ENCODE measurements around the gene MXRA8.
"Not testable (repeated sequence)": the region's sequence is repeated elsewhere in the genome, so short reads cannot be mapped to it uniquely, and the experiment has no call there.

The MXRA8 gene

GRCh38 chr1:1406101-1406820 is 47.9 kb upstream of the MXRA8 start:
- no peak overlapping the region for H2BK120ac ChIP-seq (ENCODE audit: low read depth, low read length)
- H3K79me1 ChIP-seq (replicated peaks; ENCODE audit: low read length, poor library complexity, severe bottlenecking) = peaks cover 13% of the 10 kb centered on the region
- H3K4me2 ChIP-seq (ENCODE audit: low read length, poor library complexity, severe bottlenecking) = peak overlapping the region; percentile 93
- no peak overlapping the region for H2BK12ac ChIP-seq (ENCODE audit: low read length in 2 of 2)
- peak overlapping the region; percentile 72 to 98 for H3K4ac ChIP-seq (ENCODE audit: low read depth in 1 of 2, low read length in 2 of 2)
- no peaks in the 10 kb centered on the region for H3K9me3 ChIP-seq (ENCODE audit: control insufficient read depth, low read length)
- peaks cover 39 to 47% of the 10 kb centered on the region in 2 experiments for H3K36me3 ChIP-seq (ENCODE audit: control insufficient read depth in 1 of 2, insufficient read depth in 2 of 2, low read depth in 1 of 2, low read length in 2 of 2)
- H3K4me1 ChIP-seq (ENCODE audit: control insufficient read depth, insufficient read depth, low read depth, low read length) = peaks cover 23% of the 10 kb centered on the region
- no peak overlapping the region for H2BK15ac ChIP-seq (ENCODE audit: low read depth, poor library complexity, severe bottlenecking)
- H4K91ac ChIP-seq (ENCODE audit: low read length) = peak overlapping the region; percentile 80
- no peak overlapping the region for H3K27ac ChIP-seq (ENCODE audit: low read length, poor library complexity, severe bottlenecking)
- 54% methylated on average over 43 of the region's 43 CpGs for WGBS
- no peak overlapping the region for H2BK5ac ChIP-seq (ENCODE audit: low read depth, low read length, poor library complexity, severe bottlenecking)
- H3K4me3 ChIP-seq (ENCODE audit: insufficient read depth in 1 of 2, low read depth in 1 of 2, low read length in 2 of 2) = peak overlapping the region; percentile 91 to 95
- peak overlapping the region; percentile 100 for H4K8ac ChIP-seq (ENCODE audit: low read length)
- H3K18ac ChIP-seq (ENCODE audit: low read depth in 1 of 2, low read length in 2 of 2) = peak overlapping the region in 1 of 2 experiments; percentile 98
- peak overlapping the region; percentile 66 for H2AFZ ChIP-seq (ENCODE audit: low read depth, low read length)
- H3K9ac ChIP-seq (ENCODE audit: low read length) = peak overlapping the region; percentile 94
- no peak overlapping the region for H2AK5ac ChIP-seq (ENCODE audit: low read length, severe bottlenecking)
- DNase-seq = no peak
- H3K14ac ChIP-seq (ENCODE audit: low read length in 2 of 2) = no peak overlapping the region
- no peak overlapping the region for H3K23ac ChIP-seq (ENCODE audit: low read length in 2 of 2)
- H3K27me3 ChIP-seq (ENCODE audit: control insufficient read depth in 1 of 2, insufficient read depth in 1 of 2, low read length in 2 of 2) = no peaks in the 10 kb centered on the region

- no peak overlapping the region for H2AFZ ChIP-seq (ENCODE audit: low read depth, low read length)
- H2BK120ac ChIP-seq (ENCODE audit: low read depth, low read length) = no peak overlapping the region
- no peak overlapping the region for H3K4me2 ChIP-seq (ENCODE audit: low read length, poor library complexity, severe bottlenecking)
- H3K79me1 ChIP-seq (replicated peaks; ENCODE audit: low read length, poor library complexity, severe bottlenecking) = peaks cover 6% of the 10 kb centered on the region
- H2BK12ac ChIP-seq (ENCODE audit: low read length in 2 of 2) = no peak overlapping the region
- H2BK5ac ChIP-seq (ENCODE audit: low read depth, low read length, poor library complexity, severe bottlenecking) = no peak overlapping the region
- H4K8ac ChIP-seq (ENCODE audit: low read length) = no peak overlapping the region
- H3K36me3 ChIP-seq (ENCODE audit: control insufficient read depth in 1 of 2, insufficient read depth in 2 of 2, low read depth in 1 of 2, low read length in 2 of 2) = peaks cover 49 to 54% of the 10 kb centered on the region in 2 experiments
- peaks cover 36% of the 10 kb centered on the region for H3K4me1 ChIP-seq (ENCODE audit: control insufficient read depth, insufficient read depth, low read depth, low read length)
- H3K9me3 ChIP-seq (ENCODE audit: control insufficient read depth, low read length) = no peaks in the 10 kb centered on the region
- H3K23ac ChIP-seq (ENCODE audit: low read length in 2 of 2) = no peak overlapping the region
- H3K27me3 ChIP-seq (ENCODE audit: control insufficient read depth in 1 of 2, insufficient read depth in 1 of 2, low read length in 2 of 2) = no peaks in the 10 kb centered on the region
- no peak for DNase-seq
- no peak overlapping the region for H3K9ac ChIP-seq (ENCODE audit: low read length)
- H3K4me3 ChIP-seq (ENCODE audit: insufficient read depth in 1 of 2, low read depth in 1 of 2, low read length in 2 of 2) = no peak overlapping the region
- H2AK5ac ChIP-seq (ENCODE audit: low read length, severe bottlenecking) = no peak overlapping the region
- no peak overlapping the region for H3K14ac ChIP-seq (ENCODE audit: low read length in 2 of 2)
- 93% methylated on average over 7 of the region's 7 CpGs for WGBS
- H3K4ac ChIP-seq (ENCODE audit: low read depth in 1 of 2, low read length in 2 of 2) = no peak overlapping the region
- H3K18ac ChIP-seq (ENCODE audit: low read depth in 1 of 2, low read length in 2 of 2) = no peak overlapping the region
- H2BK15ac ChIP-seq (ENCODE audit: low read depth, poor library complexity, severe bottlenecking) = no peak overlapping the region
- no peak overlapping the region for H4K91ac ChIP-seq (ENCODE audit: low read length)
- H3K27ac ChIP-seq (ENCODE audit: low read length, poor library complexity, severe bottlenecking) = no peak overlapping the region
Observed at GRCh38 chr1:1403653-1404052, 45.3 kb upstream of the MXRA8 start.

GRCh38 chr1:1402901-1403392 is 44.6 kb upstream of the MXRA8 start:
- not testable (repeated sequence) for H3K23ac ChIP-seq (ENCODE audit: low read length in 2 of 2); H2BK15ac ChIP-seq (ENCODE audit: low read depth, poor library complexity, severe bottlenecking); H4K91ac ChIP-seq (ENCODE audit: low read length); H2AFZ ChIP-seq (ENCODE audit: low read depth, low read length); H3K9ac ChIP-seq (ENCODE audit: low read length); H4K8ac ChIP-seq (ENCODE audit: low read length); H3K27ac ChIP-seq (ENCODE audit: low read length, poor library complexity, severe bottlenecking); H2BK12ac ChIP-seq (ENCODE audit: low read length in 2 of 2); H3K4ac ChIP-seq (ENCODE audit: low read depth in 1 of 2, low read length in 2 of 2); H2BK5ac ChIP-seq (ENCODE audit: low read depth, low read length, poor library complexity, severe bottlenecking); H3K27me3 ChIP-seq (ENCODE audit: control insufficient read depth in 1 of 2, insufficient read depth in 1 of 2, low read length in 2 of 2); H3K14ac ChIP-seq (ENCODE audit: low read length in 2 of 2); H3K4me2 ChIP-seq (ENCODE audit: low read length, poor library complexity, severe bottlenecking); H3K79me1 ChIP-seq (replicated peaks; ENCODE audit: low read length, poor library complexity, severe bottlenecking); H3K4me3 ChIP-seq (ENCODE audit: insufficient read depth in 1 of 2, low read depth in 1 of 2, low read length in 2 of 2); H3K9me3 ChIP-seq (ENCODE audit: control insufficient read depth, low read length); H2BK120ac ChIP-seq (ENCODE audit: low read depth, low read length); H2AK5ac ChIP-seq (ENCODE audit: low read length, severe bottlenecking); H3K18ac ChIP-seq (ENCODE audit: low read depth in 1 of 2, low read length in 2 of 2); DNase-seq
- Histone ChIP-seq H3K4me1 (ENCODE audit: control insufficient read depth, insufficient read depth, low read depth, low read length) (peaks cover 36% of the 10 kb centered on the region), H3K36me3 (ENCODE audit: control insufficient read depth in 1 of 2, insufficient read depth in 2 of 2, low read depth in 1 of 2, low read length in 2 of 2) (peaks cover 50 to 55% of the 10 kb centered on the region in 2 experiments)
- over 99% methylated on average over 7 of the region's 9 CpGs for WGBS

GRCh38 chr1:1402072-1402900 is 43.9 kb upstream of the MXRA8 start:
- Histone ChIP-seq H3K4me2 (ENCODE audit: low read length, poor library complexity, severe bottlenecking) (no peak overlapping the region), H3K4me1 (ENCODE audit: control insufficient read depth, insufficient read depth, low read depth, low read length) (peaks cover 42% of the 10 kb centered on the region)

More at GRCh38 chr1:1402072-1402900, 43.9 kb upstream of the MXRA8 start:
- Histone ChIP-seq H3K9me3 (ENCODE audit: control insufficient read depth, low read length) (no peaks in the 10 kb centered on the region), H3K36me3 (ENCODE audit: control insufficient read depth in 1 of 2, insufficient read depth in 2 of 2, low read depth in 1 of 2, low read length in 2 of 2) (peaks cover 57 to 62% of the 10 kb centered on the region in 2 experiments), H2BK15ac (ENCODE audit: low read depth, poor library complexity, severe bottlenecking) (no peak overlapping the region), H2BK5ac (ENCODE audit: low read depth, low read length, poor library complexity, severe bottlenecking) (no peak overlapping the region), H3K79me1 (replicated peaks; ENCODE audit: low read length, poor library complexity, severe bottlenecking) (peaks cover 6% of the 10 kb centered on the region), H3K27ac (ENCODE audit: low read length, poor library complexity, severe bottlenecking) (peak overlapping the region; percentile 10), H2BK12ac (ENCODE audit: low read length in 2 of 2) (no peak overlapping the region), H2AFZ (ENCODE audit: low read depth, low read length) (no peak overlapping the region), H2AK5ac (ENCODE audit: low read length, severe bottlenecking) (no peak overlapping the region), H3K14ac (ENCODE audit: low read length in 2 of 2) (no peak overlapping the region), H3K4ac (ENCODE audit: low read depth in 1 of 2, low read length in 2 of 2) (no peak overlapping the region), H4K91ac (ENCODE audit: low read length) (no peak overlapping the region), H3K27me3 (ENCODE audit: control insufficient read depth in 1 of 2, insufficient read depth in 1 of 2, low read length in 2 of 2) (no peaks in the 10 kb centered on the region), H3K9ac (ENCODE audit: low read length) (peak overlapping the region; percentile 27), H4K8ac (ENCODE audit: low read length) (no peak overlapping the region), H3K23ac (ENCODE audit: low read length in 2 of 2) (no peak overlapping the region), H3K4me3 (ENCODE audit: insufficient read depth in 1 of 2, low read depth in 1 of 2, low read length in 2 of 2) (no peak overlapping the region), H2BK120ac (ENCODE audit: low read depth, low read length) (no peak overlapping the region), H3K18ac (ENCODE audit: low read depth in 1 of 2, low read length in 2 of 2) (no peak overlapping the region)
- WGBS = 89% methylated on average over 18 of the region's 20 CpGs
- peak; percentile 65 for DNase-seq
